NCI-H2029 (cell line): ENCODE results near the gene RAB7B.

Experiments used
- DNase-seq: peaks from one replicate; lab custom pipeline; 2025; lab: John Stamatoyannopoulos, UW

RAB7B gene

GRCh38 chr1:205948886-205949285 lies 54.3 kb downstream of the RAB7B start:
- DNase-seq, result no peak

DNA sequence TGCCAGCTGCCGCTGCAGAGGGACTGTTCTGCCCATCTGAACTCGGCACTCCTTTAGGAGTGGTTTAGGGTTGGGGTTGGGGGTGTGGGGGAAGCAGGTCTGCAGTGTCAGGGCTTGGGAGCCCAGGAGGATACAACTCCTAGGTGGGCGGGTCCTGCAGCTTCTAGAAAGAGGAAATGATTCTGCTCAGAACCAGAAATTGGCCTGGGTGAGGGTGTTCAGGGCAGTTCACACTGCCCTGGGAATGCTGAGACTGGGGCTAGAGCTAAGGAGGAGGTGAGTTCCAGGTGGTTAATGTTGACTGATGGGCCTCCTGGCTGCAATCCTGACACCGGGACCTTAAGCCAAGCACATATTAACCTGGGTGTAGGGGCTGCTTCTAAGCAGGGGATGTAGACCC lies 55.2 kb downstream of the RAB7B start:
- DNase-seq, result no peak

DNA sequence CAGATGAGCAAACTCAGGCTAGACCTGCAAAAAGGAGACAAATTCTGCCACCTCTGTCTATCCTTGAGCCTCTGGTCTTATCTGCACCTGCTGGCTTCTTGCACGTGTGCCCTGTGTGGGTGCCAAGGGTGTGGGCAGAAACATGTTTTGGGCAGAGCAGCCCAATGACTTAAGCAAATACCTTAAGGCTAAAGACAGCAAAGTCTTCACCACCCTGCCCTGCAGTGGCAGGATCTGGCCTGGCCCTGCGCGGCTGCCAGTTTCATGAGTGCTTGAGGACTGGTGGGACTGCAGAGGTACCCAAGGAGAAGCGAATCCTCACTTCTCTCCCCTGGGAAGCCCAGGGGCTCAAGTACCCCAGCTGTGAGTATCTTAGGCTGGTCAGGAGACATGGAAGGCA lies 56.2 kb downstream of the RAB7B start:
- no peak for DNase-seq

DNA sequence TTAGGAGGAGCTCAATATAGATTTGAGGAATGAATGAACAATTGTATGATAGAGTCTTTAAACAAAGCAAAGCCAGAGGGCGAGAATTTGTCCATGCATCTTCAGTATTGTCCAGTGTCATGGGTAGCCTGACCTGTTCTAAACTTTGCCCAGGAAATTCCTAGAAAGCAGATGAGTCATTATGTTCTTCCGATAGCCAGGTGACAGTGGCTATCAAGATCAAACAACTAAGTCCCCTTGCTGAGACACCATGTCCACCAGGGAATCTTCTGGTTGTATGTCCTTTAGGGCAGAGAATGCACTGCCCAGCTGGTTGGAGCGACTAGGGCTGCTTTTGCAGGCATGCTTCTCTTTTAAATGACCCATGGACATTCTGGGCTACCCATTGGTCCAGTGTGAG lies 58.1 kb downstream of the RAB7B start:
- no peak for DNase-seq

DNA sequence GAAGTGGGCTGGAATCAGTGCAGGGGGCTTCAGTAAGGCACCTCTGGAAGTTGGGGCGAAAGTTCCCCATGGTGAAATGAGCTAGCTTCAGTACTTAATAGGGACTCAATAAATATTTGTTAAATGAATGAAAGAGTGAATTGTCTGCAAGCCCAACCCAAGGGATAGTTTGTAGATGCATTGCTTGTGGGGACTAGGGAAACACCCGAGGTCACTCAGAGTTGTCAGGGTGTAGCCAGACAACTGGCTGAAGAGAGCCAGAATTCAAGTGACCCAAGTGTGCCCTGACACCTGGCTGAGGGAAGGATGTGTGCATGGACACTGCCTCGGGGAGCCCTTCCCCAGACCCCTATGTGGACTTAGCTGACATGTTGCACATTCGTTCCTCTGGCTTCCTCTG lies 58.7 kb downstream of the RAB7B start:
- no peak for DNase-seq

DNA sequence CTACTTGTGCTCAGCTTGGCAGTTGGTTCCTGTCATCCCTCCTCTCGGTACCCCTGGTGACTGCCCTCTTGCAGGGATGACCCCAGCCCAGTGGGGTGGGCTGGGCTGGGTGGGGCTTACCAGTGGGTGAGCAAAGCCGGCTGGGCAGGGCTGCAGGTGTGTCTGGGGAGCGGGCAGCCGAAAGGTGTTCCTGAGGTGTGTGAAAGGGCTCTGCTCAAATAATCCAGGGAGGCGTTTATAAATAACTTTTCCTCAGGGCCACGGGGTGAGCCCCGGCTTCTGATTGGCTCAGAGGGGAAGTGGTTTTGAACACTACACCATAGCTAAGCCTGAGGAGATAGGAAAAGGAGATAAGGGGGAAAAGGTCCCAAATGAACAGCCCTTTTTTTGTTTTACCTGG lies 60.0 kb downstream of the RAB7B start, which contains the start of gene SLC26A9:
Gene SLC26A9, minus strand, starts transcription at position 212 of the 400 bp plus-strand sequence. CDS start 7,636 bp downstream, outside the sequence.
- DNase-seq, result no peak

- no peak for DNase-seq
Measured at GRCh38 chr1:205942631-205943159, 60.5 kb downstream of the RAB7B start.

DNA sequence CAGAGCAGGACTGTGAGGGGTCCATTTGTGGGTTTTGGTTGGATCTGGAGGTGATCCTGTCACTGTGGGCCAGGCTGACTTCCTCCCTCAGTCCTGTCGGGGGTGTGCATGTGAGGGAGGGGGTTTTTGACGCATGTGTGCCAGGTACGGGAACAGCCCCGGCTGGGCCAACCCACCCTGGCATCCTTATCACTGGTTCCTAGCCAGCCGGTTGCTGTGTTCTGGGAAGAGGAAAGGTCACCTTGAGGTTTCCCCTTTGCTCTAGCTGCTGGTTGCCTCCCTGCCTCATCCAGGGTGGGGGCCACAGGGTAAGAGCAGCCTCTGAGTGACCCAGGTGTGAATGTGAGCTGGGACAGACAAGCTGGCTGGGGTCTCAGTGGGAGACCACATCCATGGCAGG lies 62.5 kb downstream of the RAB7B start:
- no peak for DNase-seq

DNA sequence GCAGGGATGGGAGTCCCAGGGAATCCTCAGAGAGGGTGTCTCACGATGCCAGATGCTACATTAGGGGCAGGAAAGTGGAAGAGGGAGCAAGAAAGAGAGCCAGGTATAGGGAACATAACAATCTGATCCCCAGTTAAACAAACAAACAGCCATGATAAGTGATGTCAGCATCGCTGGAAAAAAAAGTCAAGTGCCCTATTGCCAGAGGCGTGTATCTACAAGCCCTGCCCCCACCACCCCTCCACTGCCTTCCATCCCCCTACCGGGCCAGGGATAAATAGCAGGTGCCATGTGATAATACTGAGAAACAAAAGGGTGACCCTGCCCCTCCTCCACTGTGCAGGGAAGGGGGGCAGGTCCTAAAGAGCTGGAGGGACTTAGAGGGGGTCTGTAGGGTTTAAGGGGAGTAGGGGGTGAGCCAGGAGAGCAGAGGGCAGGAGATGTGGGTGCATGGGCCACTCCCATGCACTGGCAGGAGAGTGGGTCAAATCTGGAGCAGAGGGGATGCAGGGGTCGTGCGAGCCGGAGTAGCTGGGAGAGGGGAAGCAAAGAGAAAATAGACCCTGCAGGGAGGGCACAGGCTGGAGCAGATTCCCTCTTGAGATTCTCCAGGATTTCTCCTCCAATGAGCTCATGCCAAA lies 63.4 kb downstream of the RAB7B start:
- DNase-seq, result peak; percentile 85

DNA sequence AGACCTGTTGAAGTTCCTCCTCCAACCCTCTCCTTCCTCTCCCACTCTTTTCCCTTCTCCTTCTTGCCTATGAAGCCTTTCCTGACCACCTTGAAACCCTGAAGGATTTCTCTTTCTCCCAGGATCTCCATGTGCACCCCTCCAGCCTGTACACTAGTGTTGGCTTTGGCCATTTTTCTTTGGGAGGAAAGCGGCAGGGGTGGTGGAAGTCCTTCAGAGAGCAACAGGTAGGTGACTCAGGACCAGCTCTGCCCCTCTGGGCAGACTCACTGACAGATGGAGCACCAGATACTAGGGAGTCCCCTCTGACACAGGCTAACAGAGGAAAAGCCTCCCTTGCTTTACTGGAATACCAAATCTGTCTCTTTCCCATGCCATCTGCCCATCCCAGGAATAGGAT lies 64.5 kb downstream of the RAB7B start:
- DNase-seq, result no peak

- DNase-seq, result no peak
Measured at GRCh38 chr1:205936846-205937586, 66.2 kb downstream of the RAB7B start.

DNA sequence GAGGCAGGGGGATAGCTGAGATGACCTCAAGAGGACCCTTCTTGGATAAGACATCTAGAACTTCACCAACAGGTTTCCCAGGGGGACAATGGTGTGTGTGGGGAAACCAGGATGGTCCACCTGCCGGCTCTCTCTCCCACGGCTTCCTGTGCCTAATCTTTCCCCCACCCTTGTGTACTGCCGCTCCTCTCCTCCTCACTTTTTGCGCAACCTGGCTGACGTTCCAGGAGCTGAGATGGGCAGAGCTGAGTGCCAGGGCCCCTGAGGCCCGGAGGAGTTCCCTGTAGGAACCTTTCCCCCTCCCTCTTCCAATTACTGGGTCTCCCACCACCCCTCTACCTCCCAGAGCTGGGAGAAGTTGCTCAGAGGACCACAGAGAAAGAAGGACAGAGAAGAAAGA lies 66.9 kb downstream of the RAB7B start:
- no peak for DNase-seq

- no peak for DNase-seq
Measured at GRCh38 chr1:205935869-205936268, 67.3 kb downstream of the RAB7B start.

DNA sequence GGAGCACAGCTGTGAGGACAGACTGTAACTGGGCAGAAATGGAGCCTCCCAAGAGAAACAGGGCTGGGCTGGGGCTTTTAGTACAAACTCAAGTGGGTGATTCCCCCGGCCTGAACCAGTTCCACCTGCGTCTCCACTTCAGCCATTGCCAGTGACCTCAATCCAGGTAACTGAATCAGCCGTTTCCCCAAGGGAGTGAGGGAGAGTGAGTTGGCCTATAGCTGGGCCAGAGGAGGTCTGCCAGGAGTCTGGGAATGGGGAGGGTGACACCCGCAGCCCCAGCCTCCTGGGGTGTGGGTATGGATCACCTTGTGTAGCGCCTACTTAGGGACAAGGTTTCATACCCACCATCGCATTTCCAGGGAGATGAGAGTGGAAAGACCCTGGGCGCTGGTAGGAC lies 68.4 kb downstream of the RAB7B start:
- DNase-seq, result peak; percentile 91

DNA sequence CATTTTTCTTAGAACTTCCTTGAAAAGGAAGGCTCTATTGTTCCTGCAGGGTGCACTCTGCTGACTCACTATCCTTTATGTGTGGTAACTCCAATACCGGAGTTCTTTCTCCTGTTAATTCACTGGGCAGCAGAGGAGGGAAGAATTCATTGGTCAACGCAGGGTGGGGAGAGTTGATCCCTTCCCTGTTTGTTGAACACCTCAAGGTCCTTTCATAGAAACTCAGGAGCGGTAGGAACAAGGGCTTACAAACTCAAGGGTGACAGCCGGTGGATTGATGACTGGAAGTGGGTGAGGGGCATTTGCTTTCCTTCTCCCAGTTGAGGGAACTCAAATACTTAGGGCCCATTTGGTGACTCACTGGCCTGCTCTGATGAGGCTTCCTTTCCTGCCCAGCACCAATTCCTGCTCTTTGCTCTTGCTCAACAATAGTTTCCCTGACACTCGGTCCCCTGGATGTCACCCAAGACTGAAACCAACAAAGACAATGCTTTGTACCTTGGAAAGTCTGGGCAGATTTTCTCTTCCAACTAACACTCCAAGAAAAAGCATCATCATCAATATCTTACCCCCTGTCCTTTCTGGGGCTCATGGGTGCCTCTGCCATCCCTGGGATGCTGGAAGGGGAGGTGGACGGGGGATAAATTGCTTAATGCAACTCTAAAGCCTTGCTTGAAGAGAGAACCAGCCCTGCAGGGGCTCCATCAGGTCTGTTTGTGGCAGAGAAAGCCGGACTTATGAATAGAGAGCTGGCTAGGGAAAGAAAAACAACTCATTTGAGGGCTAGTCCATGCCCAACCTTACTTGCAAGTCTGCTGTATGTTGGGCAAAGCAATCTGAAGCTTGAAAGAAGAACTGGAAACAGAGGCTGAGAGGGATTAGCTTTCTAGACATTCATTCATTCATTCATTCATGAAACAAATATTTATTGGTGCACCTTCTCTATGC lies 69.2 kb downstream of the RAB7B start:
- no peak for DNase-seq

DNA sequence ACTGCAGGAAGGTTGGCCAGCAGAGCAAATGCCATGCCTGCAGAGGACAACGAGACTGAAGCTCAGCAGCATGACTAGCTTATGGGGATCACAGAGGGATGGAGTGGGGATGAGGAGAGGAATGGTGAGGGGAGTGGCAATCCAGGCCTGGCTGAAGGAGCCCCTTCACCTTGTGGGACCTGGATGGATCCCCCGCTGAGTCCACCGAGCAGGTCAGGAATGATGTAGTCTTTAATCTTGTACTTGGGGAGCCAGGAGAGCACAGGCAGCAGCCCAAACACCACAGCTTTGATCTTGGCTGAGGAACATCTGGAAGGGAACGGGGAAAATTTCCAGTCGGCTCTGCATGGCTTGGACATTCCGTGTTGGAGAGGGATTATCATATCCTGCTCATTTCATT lies 70.4 kb downstream of the RAB7B start:
- no peak for DNase-seq

DNA sequence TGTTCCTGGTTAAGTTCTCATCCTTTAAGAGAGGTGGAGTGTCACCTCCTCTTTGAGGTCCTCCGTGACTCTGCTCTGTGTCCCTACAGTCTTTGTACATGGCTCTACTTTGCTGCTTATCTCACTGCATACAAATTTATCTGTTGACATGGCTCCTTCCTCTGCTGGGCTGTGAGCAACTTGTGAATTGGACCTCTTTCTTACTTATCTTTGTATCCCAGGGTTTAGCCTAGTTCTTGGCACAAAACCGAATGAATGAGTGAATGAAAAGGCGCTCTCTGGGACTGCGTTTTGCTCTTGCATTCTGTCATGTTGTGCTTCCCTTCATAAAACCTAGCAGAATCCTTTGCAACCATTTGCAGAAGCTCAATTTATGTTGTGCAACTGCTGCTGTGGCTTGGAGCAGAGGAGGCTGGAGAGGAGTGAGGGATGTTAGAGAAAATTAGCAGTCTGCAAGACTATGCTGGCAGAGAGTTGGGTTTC lies 72.4 kb downstream of the RAB7B start:
- DNase-seq, result no peak

GRCh38 chr1:205930195-205930577 lies 73.0 kb downstream of the RAB7B start:
- no peak for DNase-seq

- DNase-seq, result no peak
Measured at GRCh38 chr1:205929496-205930194, 73.5 kb downstream of the RAB7B start.

- no peak for DNase-seq
Measured at GRCh38 chr1:205928317-205928716, 74.9 kb downstream of the RAB7B start.

- no peak for DNase-seq
Measured at GRCh38 chr1:205927676-205928075, 75.5 kb downstream of the RAB7B start.

DNA sequence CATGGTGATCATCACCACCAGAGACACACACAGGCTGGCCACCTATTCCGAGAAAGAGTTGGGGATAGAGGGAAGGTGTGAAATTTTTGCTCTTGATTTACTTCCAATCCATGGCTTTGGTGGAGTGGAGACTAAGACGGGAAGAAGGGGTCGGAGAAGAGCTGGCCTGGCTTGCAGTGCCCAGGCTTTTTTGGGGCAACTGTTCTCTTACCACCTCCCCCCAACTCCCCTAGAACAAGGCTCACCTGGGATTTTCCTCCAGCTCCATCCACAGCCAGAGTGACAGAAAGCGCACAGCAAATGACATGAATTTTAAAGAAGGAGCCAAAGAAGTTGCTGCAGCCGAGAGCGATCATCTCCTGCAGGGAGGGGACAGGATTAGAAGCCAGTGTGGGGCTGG lies 75.9 kb downstream of the RAB7B start:
- DNase-seq, result no peak
